ENCODE measurements around the gene GRAMD1B.

GRAMD1B gene

DNA sequence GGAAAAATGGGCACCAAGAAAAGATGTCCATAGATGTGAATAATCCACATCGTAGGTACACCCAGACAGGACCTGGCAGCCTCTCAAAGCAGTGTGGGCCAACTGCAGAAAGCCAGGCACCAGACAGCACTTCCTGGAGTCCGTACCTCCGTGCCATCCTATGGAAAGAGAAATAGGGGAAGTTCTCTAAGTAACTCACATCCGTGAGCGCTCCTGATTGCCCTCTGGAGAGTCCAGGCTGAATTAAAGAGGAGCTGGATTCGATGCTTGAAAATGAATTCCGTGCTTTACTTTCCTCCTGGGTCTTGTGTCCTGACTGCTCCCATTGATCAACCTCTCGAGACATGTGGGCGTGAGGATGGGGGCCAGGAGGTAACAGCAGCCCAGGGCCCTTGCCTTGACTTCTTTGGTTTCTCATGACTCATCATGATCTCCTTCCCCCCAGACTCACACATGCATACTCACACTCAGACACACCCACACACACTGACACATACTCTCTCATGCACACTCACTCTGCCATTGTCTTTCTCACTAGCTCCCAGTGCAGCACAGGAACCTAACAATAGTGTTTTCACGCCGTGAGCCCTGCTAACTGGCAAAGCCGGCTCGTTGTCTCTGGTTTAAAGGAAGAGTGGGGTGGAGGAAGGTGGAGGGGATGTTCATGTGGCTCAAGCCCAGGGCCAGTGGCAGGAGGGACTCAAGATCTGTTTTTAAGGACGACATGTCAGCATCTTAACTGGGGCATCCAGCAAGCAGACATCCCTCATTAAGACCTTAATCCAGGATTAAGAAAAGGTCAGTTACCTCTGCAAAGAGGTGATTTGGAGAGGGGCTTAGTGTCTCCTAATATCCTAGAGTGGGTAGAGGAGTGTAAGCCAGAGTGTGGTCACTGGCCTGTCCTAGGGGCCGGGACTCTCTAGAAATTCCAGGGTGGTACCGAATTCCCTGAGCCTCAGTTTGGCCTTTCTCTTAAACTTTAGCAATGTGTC is 120.2 kb downstream of the GRAMD1B start:
- H3K4me3 ChIP-seq (ENCODE audit: low read depth, low read length), result no peak overlapping the region
- ChIA-PET POLR2A (interaction anchor here (1.0 kb wide), 1 partner anchor 10 kb away, joined by 3 read pairs; no protein-coding TSS in a partner anchor), CTCF (interaction anchor here (1.0 to 1.9 kb wide), 4 partner anchors 9 to 156 kb away, joined by 3 to 9 read pairs (median 4); no protein-coding TSS in a partner anchor)
- TF ChIP-seq, protein P1, sequence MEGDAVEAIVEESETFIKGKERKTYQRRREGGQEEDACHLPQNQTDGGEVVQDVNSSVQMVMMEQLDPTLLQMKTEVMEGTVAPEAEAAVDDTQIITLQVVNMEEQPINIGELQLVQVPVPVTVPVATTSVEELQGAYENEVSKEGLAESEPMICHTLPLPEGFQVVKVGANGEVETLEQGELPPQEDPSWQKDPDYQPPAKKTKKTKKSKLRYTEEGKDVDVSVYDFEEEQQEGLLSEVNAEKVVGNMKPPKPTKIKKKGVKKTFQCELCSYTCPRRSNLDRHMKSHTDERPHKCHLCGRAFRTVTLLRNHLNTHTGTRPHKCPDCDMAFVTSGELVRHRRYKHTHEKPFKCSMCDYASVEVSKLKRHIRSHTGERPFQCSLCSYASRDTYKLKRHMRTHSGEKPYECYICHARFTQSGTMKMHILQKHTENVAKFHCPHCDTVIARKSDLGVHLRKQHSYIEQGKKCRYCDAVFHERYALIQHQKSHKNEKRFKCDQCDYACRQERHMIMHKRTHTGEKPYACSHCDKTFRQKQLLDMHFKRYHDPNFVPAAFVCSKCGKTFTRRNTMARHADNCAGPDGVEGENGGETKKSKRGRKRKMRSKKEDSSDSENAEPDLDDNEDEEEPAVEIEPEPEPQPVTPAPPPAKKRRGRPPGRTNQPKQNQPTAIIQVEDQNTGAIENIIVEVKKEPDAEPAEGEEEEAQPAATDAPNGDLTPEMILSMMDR (IDR thresholded peaks at IDR 0.05; ENCODE audit: insufficient read depth, low read length, missing control alignments), result no peak
- DNase-seq (ENCODE audit: low read depth, low spot score), result no peak

DNA sequence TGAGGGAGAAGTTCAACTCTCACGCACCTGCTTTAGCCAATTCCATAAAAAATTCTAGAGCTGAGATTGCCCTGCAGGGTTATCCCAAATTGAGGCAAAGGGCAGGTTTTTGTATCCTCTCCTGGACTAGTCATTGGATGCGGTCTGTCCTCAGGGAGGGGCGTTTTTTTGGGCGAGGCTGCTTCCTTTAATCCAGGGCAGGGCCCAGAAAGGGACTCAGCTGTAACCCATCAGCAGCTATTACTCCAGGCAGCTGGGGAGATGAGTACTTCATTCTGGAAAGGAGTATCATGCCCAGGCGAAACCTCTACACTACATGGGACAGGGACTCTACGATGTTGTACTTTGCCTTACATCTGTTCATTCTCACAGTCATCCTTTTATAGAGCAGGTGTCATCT is 121.0 kb downstream of the GRAMD1B start:
- no peak overlapping the region for H3K4me3 ChIP-seq (ENCODE audit: low read depth, low read length)
- no peak for DNase-seq (ENCODE audit: low read depth, low spot score)
- ChIA-PET POLR2A (no interaction called here), CTCF (interaction anchor here (1.0 to 1.9 kb wide), 5 partner anchors 8 to 155 kb away, joined by 3 to 9 read pairs (median 4); no protein-coding TSS in a partner anchor)
- TF ChIP-seq, protein P1 (IDR thresholded peaks at IDR 0.05; ENCODE audit: insufficient read depth, low read length, missing control alignments), result no peak

DNA sequence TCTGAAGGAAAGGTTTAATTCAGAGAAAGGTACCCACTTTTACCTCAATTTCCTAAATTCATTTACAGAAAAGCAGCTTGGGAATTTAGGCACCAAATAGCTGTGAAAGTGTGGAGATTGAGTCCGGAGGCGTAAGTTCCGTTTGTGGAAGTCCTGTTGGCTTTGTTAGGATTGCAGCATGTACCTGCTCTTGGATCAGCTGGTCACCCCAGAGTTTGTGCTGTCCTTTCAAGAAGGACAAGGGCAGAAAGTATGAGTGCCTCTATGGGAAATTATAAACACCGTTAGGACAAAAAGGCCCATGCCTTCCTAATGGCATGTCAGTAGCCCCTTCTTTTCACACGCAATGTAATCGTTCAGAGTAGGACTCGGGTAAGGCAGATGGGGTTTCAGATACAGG is 126.6 kb downstream of the GRAMD1B start:
- no peak overlapping the region for H3K4me3 ChIP-seq (ENCODE audit: low read depth, low read length)
- CTCF ChIA-PET, result interaction anchor here (1.8 to 17.7 kb wide), 3 partner anchors 10 to 45 kb away, joined by 12 to 371 read pairs (median 75); no protein-coding TSS in a partner anchor
- TF ChIP-seq, protein P1 (IDR thresholded peaks at IDR 0.05; ENCODE audit: insufficient read depth, low read length, missing control alignments), result no peak
- POLR2A ChIA-PET, result no interaction called here
- no peak for DNase-seq (ENCODE audit: low read depth, low spot score)

DNA sequence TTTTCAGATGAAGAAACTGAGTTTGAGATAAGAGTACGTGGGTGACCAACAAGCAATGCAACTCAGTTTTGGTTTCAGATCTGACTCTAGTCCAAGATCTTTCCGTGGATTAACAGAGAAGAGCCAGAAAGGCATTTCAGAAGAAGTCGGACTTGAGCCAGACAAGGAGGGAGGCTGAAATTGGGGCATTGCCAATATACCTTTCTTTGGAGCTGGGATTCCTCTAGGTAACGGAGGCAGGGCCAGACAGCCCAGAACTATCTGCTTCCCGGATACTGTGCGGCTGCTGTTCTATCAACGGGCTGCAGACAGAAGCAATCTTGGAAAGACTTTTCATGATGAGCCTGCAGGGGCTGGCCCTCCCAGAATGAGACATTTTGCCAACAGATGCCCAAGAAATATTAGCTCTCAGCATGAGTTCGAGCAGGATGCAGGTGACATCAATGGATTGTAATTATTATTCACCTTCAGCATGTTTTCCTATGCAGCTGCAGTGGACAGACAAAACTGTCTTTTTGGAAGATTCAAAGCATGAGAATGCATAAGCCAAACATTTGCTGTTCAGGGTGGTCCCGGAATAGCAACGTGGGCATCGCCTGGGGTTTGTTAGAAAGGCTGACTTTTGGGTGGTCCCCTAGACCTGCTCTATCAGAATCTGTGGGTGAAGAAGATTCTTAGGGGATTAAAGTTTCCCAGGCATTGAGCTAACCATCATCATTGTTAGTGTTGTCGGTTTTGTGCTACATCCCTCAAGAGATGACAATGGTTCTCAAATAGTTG is 128.7 kb downstream of the GRAMD1B start:
- DNase-seq (ENCODE audit: low read depth, low spot score), result no peak
- no peak overlapping the region for H3K4me3 ChIP-seq (ENCODE audit: low read depth, low read length)
- TF ChIP-seq, protein P1 (IDR thresholded peaks at IDR 0.05; ENCODE audit: insufficient read depth, low read length, missing control alignments), result no peak
- ChIA-PET POLR2A (interaction anchor here (0.7 to 2.3 kb wide), 2 partner anchors 12 to 84 kb away, joined by 3 to 10 read pairs; no protein-coding TSS in a partner anchor), CTCF (interaction anchor here (0.9 to 17.7 kb wide), 15 partner anchors 8 to 154 kb away, joined by 3 to 371 read pairs (median 5); no protein-coding TSS in a partner anchor)

DNA sequence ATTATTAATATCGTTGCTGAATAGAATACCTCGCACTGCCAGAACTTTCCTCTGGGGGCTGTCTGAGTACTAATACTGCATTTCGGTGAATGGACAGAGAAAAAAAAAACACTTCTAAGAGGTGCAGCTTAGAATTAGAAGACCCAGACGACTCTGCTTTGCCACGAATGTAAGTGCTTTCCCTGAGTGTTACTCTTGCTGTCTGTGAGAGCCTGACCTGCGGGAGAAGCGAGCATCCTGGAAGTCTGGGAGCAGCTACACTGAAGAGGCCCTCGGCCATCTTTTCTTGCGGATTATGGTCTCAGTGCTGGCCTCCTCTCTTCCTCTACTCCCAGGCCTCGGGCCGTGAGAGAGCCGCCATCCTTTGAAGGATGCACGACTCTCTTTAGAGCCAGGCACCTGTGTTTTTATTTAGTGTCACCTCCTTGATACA is 129.5 kb downstream of the GRAMD1B start:
- POLR2A ChIA-PET, result interaction anchor here (0.7 to 2.3 kb wide), 2 partner anchors 13 to 85 kb away, joined by 3 to 10 read pairs; no protein-coding TSS in a partner anchor
- DNase-seq (ENCODE audit: low read depth, low spot score), result no peak
- peak overlapping the region; percentile 48 for H3K4me3 ChIP-seq (ENCODE audit: low read depth, low read length)
- CTCF ChIA-PET, result interaction anchor here (0.9 to 17.7 kb wide), 14 partner anchors 8 to 154 kb away, joined by 3 to 371 read pairs (median 6); no protein-coding TSS in a partner anchor
- TF ChIP-seq, protein P1 (IDR thresholded peaks at IDR 0.05; ENCODE audit: insufficient read depth, low read length, missing control alignments), result peak; percentile 4

Measured in AG04449 (cell line).